IMR-90 (cell line): ENCODE results near the gene CNTN4. TPM values are rescaled to one million over a fixed set of nuclear protein-coding genes. Genes with fewer than 3 reads are reported as not detected.

Experiments used
- ATAC-seq: fragments of 200-7000 bp; cut with Tn5 transposase; 2 replicates; pipeline ENCODE4 v1.9.1; 2020; ENCODE audit warnings: low read depth, mild to moderate bottlenecking, moderate library complexity
- BruUV-seq: library from RNA; stranded (reverse); fragments of 400-500 nt; replicated peaks from 2 replicates; lab custom pipeline; 2021; lab: Mats Ljungman, UMichigan
- CTCF ChIA-PET: fragments of 300-600 bp; formaldehyde crosslinking; extraction: SDS; loops from one replicate; lab custom pipeline; 2021; ENCODE audit warnings: antibody characterized with exemption; lab: Yijun Ruan, JAX
- POLR2A ChIA-PET: fragments of 300-600 bp; sonication (Branson Sonifier 250); formaldehyde crosslinking; loops from one replicate; lab custom pipeline; 2022; ENCODE audit warnings: antibody characterized with exemption; ENCODE audit not compliant: unreplicated experiment; lab: Charles Lee
- DNase-seq: peaks from one replicate; pipeline ENCODE4 v3.0.0; 2013
- H2AFZ ChIP-seq: replicated peaks from 2 replicates; pipeline ENCODE3; 2013; ENCODE audit warnings: low read length, mild to moderate bottlenecking; ENCODE audit not compliant: poor library complexity
- H2AK5ac ChIP-seq: 2 replicates; pipeline ENCODE4 v1.6.1; 2013; ENCODE audit warnings: low read depth, low read length, inconsistent platforms
- H2AK9ac ChIP-seq: replicated peaks from 2 replicates; pipeline ENCODE3; 2013; ENCODE audit warnings: mild to moderate bottlenecking, low read depth, low read length, moderate library complexity; ENCODE audit not compliant: poor library complexity
- H2BK120ac ChIP-seq: 2 replicates; pipeline ENCODE4 v1.6.1; 2013; ENCODE audit warnings: low read depth, low read length, inconsistent platforms
- H2BK15ac ChIP-seq: 3 replicates; pipeline ENCODE4 v1.6.1; 2013; ENCODE audit warnings: low read depth, low read length, inconsistent platforms
- H2BK20ac ChIP-seq: 2 replicates; pipeline ENCODE4 v1.6.1; 2013; ENCODE audit warnings: low read depth, mild to moderate bottlenecking, inconsistent platforms, low read length, moderate library complexity
- H2BK5ac ChIP-seq: 2 replicates; pipeline ENCODE4 v1.6.1; 2013; ENCODE audit warnings: mild to moderate bottlenecking, low read depth, low read length, inconsistent platforms; ENCODE audit not compliant: poor library complexity, severe bottlenecking
- H3K14ac ChIP-seq: replicated peaks from 2 replicates; pipeline ENCODE4 v1.6.1; 2013; ENCODE audit warnings: low read depth, low read length, inconsistent platforms
- H3K18ac ChIP-seq: 2 replicates; pipeline ENCODE4 v1.6.1; 2013; ENCODE audit warnings: low read depth, low read length, control low read depth
- H3K23ac ChIP-seq: 2 replicates; pipeline ENCODE4 v1.6.1; 2013; ENCODE audit warnings: low read depth, low read length, inconsistent platforms
- H3K27ac ChIP-seq: 2 replicates; pipeline ENCODE4 v1.5.1; 2013; ENCODE audit warnings: mild to moderate bottlenecking, control low read depth, low read length; ENCODE audit not compliant: insufficient read depth
- H3K27me3 ChIP-seq: 2 replicates; pipeline ENCODE4 v1.6.1; 2013; ENCODE audit warnings: low read length; ENCODE audit not compliant: control insufficient read depth, insufficient read depth
- H3K36me3 ChIP-seq: 2 replicates; pipeline ENCODE4 v1.6.1; 2013; ENCODE audit warnings: low read length, mixed read lengths; ENCODE audit not compliant: control insufficient read depth, insufficient read depth
- H3K4ac ChIP-seq: 2 replicates; pipeline ENCODE4 v1.6.1; 2013; ENCODE audit warnings: low read depth, low read length, inconsistent platforms
- H3K4me1 ChIP-seq: 2 replicates; pipeline ENCODE4 v1.6.1; 2013; ENCODE audit warnings: low read length, mixed read lengths; ENCODE audit not compliant: control insufficient read depth, insufficient read depth
- H3K4me2 ChIP-seq: 2 replicates; pipeline ENCODE4 v1.6.1; 2013; ENCODE audit warnings: low read depth, mild to moderate bottlenecking, control low read depth, low read length, moderate library complexity
- H3K4me3 ChIP-seq: 2 replicates; pipeline ENCODE4 v1.5.1; 2013; ENCODE audit warnings: low read depth, mild to moderate bottlenecking, control low read depth, low read length, moderate library complexity; ENCODE audit not compliant: insufficient read depth
- H3K56ac ChIP-seq: 2 replicates; pipeline ENCODE4 v1.6.1; 2013; ENCODE audit warnings: low read length, inconsistent platforms; ENCODE audit not compliant: insufficient read depth; ENCODE audit errors: extremely low read depth
- H3K79me1 ChIP-seq, 2 experiments: 2 replicates each; pipeline ENCODE4 v1.6.1; 2013; ENCODE audit warnings: low read length in 2 of 2, inconsistent platforms in 1 of 2, low read depth in 1 of 2
- H3K9ac ChIP-seq: 2 replicates; pipeline ENCODE4 v1.6.1; 2013; ENCODE audit warnings: low read depth, low read length, control low read depth
- H3K9me1 ChIP-seq: 2 replicates; pipeline ENCODE4 v1.6.1; 2013; ENCODE audit warnings: low read length, inconsistent platforms; ENCODE audit not compliant: insufficient read depth
- H3K9me3 ChIP-seq: 2 replicates; pipeline ENCODE4 v1.6.1; 2013; ENCODE audit warnings: low read length; ENCODE audit not compliant: control insufficient read depth, insufficient read depth
- H4K20me1 ChIP-seq: 2 replicates; pipeline ENCODE4 v1.6.1; 2013; ENCODE audit warnings: low read length, inconsistent platforms; ENCODE audit not compliant: insufficient read depth
- H4K5ac ChIP-seq: 2 replicates; pipeline ENCODE4 v1.6.1; 2013; ENCODE audit warnings: mild to moderate bottlenecking, low read depth, low read length, control low read depth
- H4K8ac ChIP-seq, 2 experiments: 2 replicates each; pipeline ENCODE4 v1.6.1; 2013; ENCODE audit warnings: low read depth in 2 of 2, low read length in 2 of 2, control low read depth in 1 of 2, inconsistent platforms in 1 of 2
- H4K91ac ChIP-seq: 2 replicates; pipeline ENCODE4 v1.6.1; 2013; ENCODE audit warnings: low read depth, low read length, inconsistent platforms; ENCODE audit not compliant: insufficient read depth
- BHLHE40 ChIP-seq: fragments of 150-350 bp; IDR thresholded peaks from 2 replicates; pipeline ENCODE4 v1.6.1; 2016; ENCODE audit warnings: mild to moderate bottlenecking, low read depth, low read length
- CEBPB ChIP-seq: IDR thresholded peaks from 2 replicates; pipeline ENCODE4 v1.6.1; 2012; ENCODE audit warnings: low read depth, low read length, improper control_type of control experiment
- CHD1 ChIP-seq: IDR thresholded peaks from 2 replicates; pipeline ENCODE4 v1.6.1; 2012; ENCODE audit warnings: low read depth, low read length, improper control_type of control experiment
- CTCF ChIP-seq: conservative IDR thresholded peaks from 2 replicates; pipeline ENCODE4 v1.5.1; 2012; ENCODE audit warnings: mild to moderate bottlenecking, low read depth, low read length, improper control_type of control experiment
- FOS ChIP-seq: fragments of 150-350 bp; IDR thresholded peaks from 2 replicates; pipeline ENCODE4 v1.6.1; 2016; ENCODE audit warnings: low read depth, low read length
- MAFK ChIP-seq: IDR thresholded peaks from 2 replicates; pipeline ENCODE4 v1.6.1; 2012; ENCODE audit warnings: low read depth, low read length, improper control_type of control experiment
- MAZ ChIP-seq: IDR thresholded peaks from 2 replicates; pipeline ENCODE4 v1.6.1; 2012; ENCODE audit warnings: low read depth, mild to moderate bottlenecking, low read length, improper control_type of control experiment, moderate library complexity, borderline replicate concordance
- MXI1 ChIP-seq: IDR thresholded peaks from 2 replicates; pipeline ENCODE4 v1.6.1; 2012; ENCODE audit warnings: low read depth, mild to moderate bottlenecking, low read length, moderate library complexity, borderline replicate concordance
- NFE2L2 ChIP-seq: fragments of 150-350 bp; IDR thresholded peaks from 2 replicates; pipeline ENCODE4 v1.6.1; 2016; ENCODE audit warnings: low read depth, mild to moderate bottlenecking, low read length
- POLR2A ChIP-seq: IDR thresholded peaks from 2 replicates; pipeline ENCODE4 v1.6.1; 2012; ENCODE audit warnings: mild to moderate bottlenecking, low read depth, low read length
- RAD21 ChIP-seq: IDR thresholded peaks from 2 replicates; pipeline ENCODE4 v1.6.1; 2012; ENCODE audit warnings: low read length, improper control_type of control experiment
- RCOR1 ChIP-seq: IDR thresholded peaks from 2 replicates; pipeline ENCODE4 v1.6.1; 2012; ENCODE audit warnings: mild to moderate bottlenecking, low read length, improper control_type of control experiment; ENCODE audit not compliant: insufficient replicate concordance
- RFX5 ChIP-seq: IDR thresholded peaks from 2 replicates; pipeline ENCODE4 v1.8.0; 2012; ENCODE audit warnings: low read depth, mild to moderate bottlenecking, low read length, moderate library complexity
- SMC3 ChIP-seq: fragments of 150-350 bp; IDR thresholded peaks from 2 replicates; pipeline ENCODE4 v1.6.1; 2016; ENCODE audit warnings: low read depth, mild to moderate bottlenecking, antibody characterized with exemption, low read length, moderate library complexity
- USF2 ChIP-seq: fragments of 150-350 bp; IDR thresholded peaks from 2 replicates; pipeline ENCODE4 v1.6.1; 2017; ENCODE audit warnings: mild to moderate bottlenecking, antibody characterized with exemption, low read length, low read depth
- WGBS, 2 experiments: methylation state at CpG; one replicate each; pipeline versions ENCODE4 v1.1.5 to v1.1.7; 2013; ENCODE audit warnings: missing lambda C conversion rate in 2 of 2; ENCODE audit not compliant: insufficient read length in 1 of 2; ENCODE audit errors: extremely low coverage in 2 of 2; 5-methylcytosine and 5-hydroxymethylcytosine counted together
- dilution Hi-C: fragments of 300-500 bp; cut with HindIII; formaldehyde crosslinking; loops from one replicate; pipeline ENCODE4 v1.14.3; 2018; ENCODE audit warnings: low sequenced_read_pairs; ENCODE audit not compliant: unreplicated experiment
- in situ Hi-C: fragments of 300-500 bp; cut with MboI; formaldehyde crosslinking; loops from 3 replicates; pipeline ENCODE4 v1.14.3; 2019; ENCODE audit warnings: low sequenced_read_pairs, inconsistent platforms, mixed read lengths
- intact Hi-C: fragments of 100-400 bp; cut with micrococcal nuclease; formaldehyde crosslinking; loops from 2 replicates; pipeline ENCODE4 v1.10.0; 2022
- polyA plus RNA-seq, 3 experiments: library from polyadenylated mRNA; depleted of rRNA; stranded (reverse); fragments of >200 nt; gene quantifications; 2 replicates each; pipeline ENCODE4 v1.2.3, GENCODE V29; 2012; ENCODE audit warnings: low replicate concordance in 1 of 3
- total RNA-seq: library from RNA; depleted of rRNA; stranded (reverse); fragments of >200 nt; gene quantifications from 2 replicates; pipeline ENCODE4 v1.2.3, GENCODE V29; 2012
- TF ChIP-seq, protein P1 (sequence below): fragments of 150-350 bp; IDR thresholded peaks from 2 replicates; pipeline ENCODE4 v1.6.1; 2016; ENCODE audit warnings: low read depth, mild to moderate bottlenecking, low read length, moderate library complexity, borderline replicate concordance

The CNTN4 gene
- total and polyA plus RNA-seq, 2 of the 4 experiments (the other 2 are of a cell fraction): under 0.01 TPM; not detected in 1

DNA sequence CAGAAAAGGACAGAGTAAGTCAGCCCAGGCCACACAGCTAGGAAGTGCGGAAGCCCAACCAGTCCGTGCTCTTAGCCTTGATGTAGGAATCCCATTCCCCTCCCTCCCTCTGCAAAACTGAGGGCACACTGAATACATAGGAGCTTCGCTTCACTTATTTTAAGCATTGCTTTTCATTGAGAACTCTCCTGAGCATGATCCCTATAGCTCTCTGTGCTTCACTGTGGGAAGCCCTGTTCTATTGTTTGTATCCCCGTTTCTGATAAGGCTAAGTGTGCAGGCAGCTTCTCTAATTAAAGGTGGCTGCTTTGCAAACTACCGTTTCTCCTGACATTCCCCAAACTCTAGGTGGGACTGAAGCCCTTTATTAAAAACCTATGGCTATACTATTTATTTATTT is 981.6 kb downstream of the CNTN4 start:
- no peak overlapping the region for H4K5ac ChIP-seq
- peaks cover 2% of the 10 kb centered on the region; the same call in 1 of the 2 replicates for H3K9me3 ChIP-seq
- no peak overlapping the region for H2AFZ ChIP-seq
- H3K27ac ChIP-seq: no peak overlapping the region
- no peak overlapping the region for H3K4me2 ChIP-seq
- intact Hi-C loops: no loop called here
- H2BK120ac ChIP-seq: no peak overlapping the region
- BruUV-seq: no TSS peak
- H2AK5ac ChIP-seq: no peak overlapping the region
- no CpG with 5 or more reads among the region's 5 CpGs for WGBS, 2 experiments
- no peak overlapping the region for H4K8ac ChIP-seq
- in situ Hi-C loops: no loop called here
- no peaks in the 10 kb centered on the region for H3K36me3 ChIP-seq
- H3K4me1 ChIP-seq: no peaks in the 10 kb centered on the region
- H4K91ac ChIP-seq: no peak overlapping the region
- H4K20me1 ChIP-seq: no peaks in the 10 kb centered on the region
- no peaks in the 10 kb centered on the region for H3K9me1 ChIP-seq
- ChIA-PET CTCF (no interaction called here), POLR2A (no interaction called here)
- no peak for DNase-seq
- no peak for ATAC-seq
- no peak overlapping the region for H3K4me3 ChIP-seq
- no peaks in the 10 kb centered on the region for H3K27me3 ChIP-seq
- no peak overlapping the region for H3K4ac ChIP-seq
- no peak overlapping the region for H3K56ac ChIP-seq
- no peak for TF ChIP-seq RCOR1
- TF ChIP-seq CHD1: no peak
- no peak for TF ChIP-seq CEBPB
- TF ChIP-seq RAD21: no peak
- TF ChIP-seq MXI1: no peak
- TF ChIP-seq POLR2A: no peak
- no peak for TF ChIP-seq RFX5
- TF ChIP-seq MAFK: no peak
- no peak for TF ChIP-seq SMC3
- no peak for TF ChIP-seq FOS
- no peak for TF ChIP-seq MAZ
- TF ChIP-seq, protein P1, sequence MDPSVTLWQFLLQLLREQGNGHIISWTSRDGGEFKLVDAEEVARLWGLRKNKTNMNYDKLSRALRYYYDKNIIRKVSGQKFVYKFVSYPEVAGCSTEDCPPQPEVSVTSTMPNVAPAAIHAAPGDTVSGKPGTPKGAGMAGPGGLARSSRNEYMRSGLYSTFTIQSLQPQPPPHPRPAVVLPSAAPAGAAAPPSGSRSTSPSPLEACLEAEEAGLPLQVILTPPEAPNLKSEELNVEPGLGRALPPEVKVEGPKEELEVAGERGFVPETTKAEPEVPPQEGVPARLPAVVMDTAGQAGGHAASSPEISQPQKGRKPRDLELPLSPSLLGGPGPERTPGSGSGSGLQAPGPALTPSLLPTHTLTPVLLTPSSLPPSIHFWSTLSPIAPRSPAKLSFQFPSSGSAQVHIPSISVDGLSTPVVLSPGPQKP: no peak
- no peak for TF ChIP-seq USF2
- no peak for TF ChIP-seq BHLHE40
- no peak for TF ChIP-seq NFE2L2
- no peak for TF ChIP-seq CTCF
- H2BK5ac ChIP-seq: no peak overlapping the region
- no peak overlapping the region for H3K9ac ChIP-seq
- H2AK9ac ChIP-seq: no peak overlapping the region
- no peak overlapping the region for H3K14ac ChIP-seq
- no peak overlapping the region for H3K18ac ChIP-seq
- no peaks in the 10 kb centered on the region for H3K79me1 ChIP-seq
- dilution Hi-C loops: no loop called here
- no peak overlapping the region for H2BK20ac ChIP-seq
- no peak overlapping the region for H3K23ac ChIP-seq
- no peak overlapping the region for H2BK15ac ChIP-seq
